ENCODE data around the gene IQSEC3.
"Not testable (repeated sequence)": the region's sequence is repeated elsewhere in the genome, so short reads cannot be mapped to it uniquely, and the experiment has no call there.

GRCh38 chr12:66428-66781 is at the start of gene IQSEC3:
- TF ChIP-seq, protein P1, sequence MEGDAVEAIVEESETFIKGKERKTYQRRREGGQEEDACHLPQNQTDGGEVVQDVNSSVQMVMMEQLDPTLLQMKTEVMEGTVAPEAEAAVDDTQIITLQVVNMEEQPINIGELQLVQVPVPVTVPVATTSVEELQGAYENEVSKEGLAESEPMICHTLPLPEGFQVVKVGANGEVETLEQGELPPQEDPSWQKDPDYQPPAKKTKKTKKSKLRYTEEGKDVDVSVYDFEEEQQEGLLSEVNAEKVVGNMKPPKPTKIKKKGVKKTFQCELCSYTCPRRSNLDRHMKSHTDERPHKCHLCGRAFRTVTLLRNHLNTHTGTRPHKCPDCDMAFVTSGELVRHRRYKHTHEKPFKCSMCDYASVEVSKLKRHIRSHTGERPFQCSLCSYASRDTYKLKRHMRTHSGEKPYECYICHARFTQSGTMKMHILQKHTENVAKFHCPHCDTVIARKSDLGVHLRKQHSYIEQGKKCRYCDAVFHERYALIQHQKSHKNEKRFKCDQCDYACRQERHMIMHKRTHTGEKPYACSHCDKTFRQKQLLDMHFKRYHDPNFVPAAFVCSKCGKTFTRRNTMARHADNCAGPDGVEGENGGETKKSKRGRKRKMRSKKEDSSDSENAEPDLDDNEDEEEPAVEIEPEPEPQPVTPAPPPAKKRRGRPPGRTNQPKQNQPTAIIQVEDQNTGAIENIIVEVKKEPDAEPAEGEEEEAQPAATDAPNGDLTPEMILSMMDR (conservative IDR thresholded peaks at IDR 0.05; ENCODE audit: low read length): not testable (repeated sequence)
- TF ChIP-seq EZH2phosphoT487 (IDR thresholded peaks at IDR 0.05; ENCODE audit: borderline replicate concordance): not testable (repeated sequence)

Measured in Loucy (cell line).